ENCODE data around the gene GARNL3.

DNA sequence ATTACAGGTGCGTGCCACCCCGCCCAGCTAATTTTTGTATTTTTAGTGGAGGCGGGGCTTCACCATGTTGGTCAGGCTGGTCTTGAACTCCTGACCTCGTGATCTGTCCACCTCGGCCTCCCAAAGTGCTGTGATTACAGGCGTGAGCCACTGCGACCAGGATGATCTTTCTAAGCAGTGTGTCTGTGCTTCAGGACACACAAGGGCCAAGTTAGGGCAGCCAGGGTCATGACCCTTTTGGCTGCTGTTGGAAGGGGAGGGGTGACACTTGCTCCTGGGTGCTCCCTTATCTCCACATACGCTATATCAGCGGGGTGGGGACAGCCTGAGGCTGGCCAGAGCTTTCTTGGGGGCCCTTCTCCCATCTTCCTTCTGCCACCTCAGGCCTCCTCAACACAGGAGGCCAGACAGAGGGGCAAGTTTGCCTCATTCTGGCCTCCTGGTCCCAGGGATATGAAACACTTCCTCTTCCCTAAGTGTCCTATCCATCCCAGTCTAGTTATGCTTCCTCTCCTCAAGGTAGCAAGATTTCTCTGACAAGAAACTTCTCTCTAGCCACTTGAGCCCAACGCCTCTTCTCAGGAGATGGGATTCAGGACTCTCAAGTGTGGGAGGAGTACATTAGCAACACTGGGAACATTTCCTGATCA, 157.7 kb downstream of the GARNL3 start:
- TF ChIP-seq, protein P1, sequence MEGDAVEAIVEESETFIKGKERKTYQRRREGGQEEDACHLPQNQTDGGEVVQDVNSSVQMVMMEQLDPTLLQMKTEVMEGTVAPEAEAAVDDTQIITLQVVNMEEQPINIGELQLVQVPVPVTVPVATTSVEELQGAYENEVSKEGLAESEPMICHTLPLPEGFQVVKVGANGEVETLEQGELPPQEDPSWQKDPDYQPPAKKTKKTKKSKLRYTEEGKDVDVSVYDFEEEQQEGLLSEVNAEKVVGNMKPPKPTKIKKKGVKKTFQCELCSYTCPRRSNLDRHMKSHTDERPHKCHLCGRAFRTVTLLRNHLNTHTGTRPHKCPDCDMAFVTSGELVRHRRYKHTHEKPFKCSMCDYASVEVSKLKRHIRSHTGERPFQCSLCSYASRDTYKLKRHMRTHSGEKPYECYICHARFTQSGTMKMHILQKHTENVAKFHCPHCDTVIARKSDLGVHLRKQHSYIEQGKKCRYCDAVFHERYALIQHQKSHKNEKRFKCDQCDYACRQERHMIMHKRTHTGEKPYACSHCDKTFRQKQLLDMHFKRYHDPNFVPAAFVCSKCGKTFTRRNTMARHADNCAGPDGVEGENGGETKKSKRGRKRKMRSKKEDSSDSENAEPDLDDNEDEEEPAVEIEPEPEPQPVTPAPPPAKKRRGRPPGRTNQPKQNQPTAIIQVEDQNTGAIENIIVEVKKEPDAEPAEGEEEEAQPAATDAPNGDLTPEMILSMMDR (IDR thresholded peaks at IDR 0.05; ENCODE audit: low read length) = no peak
- TF ChIP-seq EZH2 (IDR thresholded peaks at IDR 0.05; ENCODE audit: borderline replicate concordance, low read length) = no peak

Data from OCI-LY1 (cell line).